Activated gamma-delta T cell treated with anti-CD3 and anti-CD28 coated beads, Interleukin-2, amount 50 U/mL, for 16 hours (primary cell): ENCODE data around the gene ABCA8.
"Not testable (repeated sequence)": the region's sequence is repeated elsewhere in the genome, so short reads cannot be mapped to it uniquely, and the experiment has no call there.

Experiments used
- DNase-seq: peaks from one replicate; pipeline ENCODE4 v3.0.0-alpha.2; 2020; ENCODE audit warnings: low read depth

ABCA8 gene

GRCh38 chr17:68829211-68829610, 126.0 kb downstream of the ABCA8 start:
- no peak for DNase-seq

DNA sequence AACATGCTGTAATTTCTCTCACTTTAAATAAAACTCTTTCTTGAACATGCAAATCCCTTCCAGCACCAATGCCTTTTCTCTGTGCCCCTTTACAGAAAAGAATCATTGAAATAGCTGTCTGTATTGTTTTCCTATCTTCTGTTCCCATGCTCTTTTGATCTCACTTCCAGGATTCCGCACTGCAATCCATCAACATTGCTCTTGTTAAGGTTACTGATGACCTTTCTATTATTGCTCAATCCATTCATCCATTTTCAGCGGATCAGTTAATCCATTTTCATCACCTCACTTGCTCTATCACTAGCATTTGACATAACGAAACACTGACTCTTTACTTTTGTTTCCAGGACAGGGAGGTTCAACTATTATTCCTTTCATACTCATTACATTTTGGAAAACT, 130.5 kb downstream of the ABCA8 start:
- no peak for DNase-seq

- not testable (repeated sequence) for DNase-seq
These were observed 131.0 kb downstream of the ABCA8 start for GRCh38 chr17:68824185-68824584.

DNA sequence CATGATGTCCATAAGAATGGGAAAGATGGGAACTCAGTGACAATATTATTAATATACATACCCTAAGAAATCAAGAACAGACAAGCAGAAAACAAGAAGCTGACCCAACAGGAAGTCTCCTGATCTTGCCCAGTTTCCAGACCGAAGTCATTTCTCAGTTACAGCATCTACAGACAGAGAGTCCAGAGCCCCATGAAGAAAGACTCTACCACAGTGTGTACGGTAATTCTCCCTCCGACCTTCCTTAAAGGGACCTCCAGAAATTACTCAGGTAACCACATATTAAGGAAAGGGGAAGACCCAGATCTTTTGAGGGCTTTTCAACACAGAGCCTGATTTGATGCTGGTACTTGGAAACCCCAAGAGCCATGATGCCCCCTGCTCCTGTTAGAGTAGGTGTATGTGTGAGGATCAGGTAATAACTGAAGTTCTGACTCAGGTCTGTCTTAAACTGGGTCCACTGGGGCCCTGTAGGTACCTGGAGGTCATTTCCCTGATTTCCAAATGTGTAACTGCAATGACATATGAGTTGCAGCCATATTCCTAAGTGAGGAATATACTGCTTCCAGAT, 132.4 kb downstream of the ABCA8 start:
- DNase-seq: no peak

- no peak for DNase-seq
These were observed 133.1 kb downstream of the ABCA8 start for GRCh38 chr17:68821860-68822696.

DNA sequence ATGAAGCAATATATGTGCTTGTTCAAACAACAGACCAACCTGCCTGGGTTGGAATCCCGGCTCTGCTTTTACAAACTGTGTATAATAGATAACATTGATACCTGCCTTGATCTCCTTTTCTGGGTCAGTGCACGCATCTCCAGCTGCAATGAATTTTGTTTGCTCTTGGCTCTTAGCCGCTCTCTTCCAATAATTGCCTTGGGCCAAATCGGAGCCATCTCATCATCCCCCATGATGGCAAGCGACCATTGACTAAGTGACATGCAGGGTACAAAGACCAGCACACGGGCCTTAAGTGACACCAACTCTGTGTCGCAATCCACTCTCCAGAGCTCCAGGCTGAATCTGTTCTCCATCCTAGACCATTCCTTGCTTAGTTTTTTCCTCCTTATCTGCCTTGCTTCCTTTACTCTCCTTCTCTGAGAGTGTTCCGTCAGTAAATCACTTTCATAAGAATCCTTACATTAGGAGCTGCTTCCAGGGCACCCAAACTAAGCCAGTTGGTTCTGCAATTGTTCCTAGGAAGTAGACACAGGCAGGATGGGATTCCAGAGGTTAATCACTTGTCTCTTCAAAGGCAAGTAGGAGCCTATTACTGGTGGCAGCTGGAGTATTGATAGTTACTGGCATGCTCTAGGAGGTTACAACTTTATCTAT, 134.2 kb downstream of the ABCA8 start:
- DNase-seq: no peak

- DNase-seq: no peak
These were observed 134.7 kb downstream of the ABCA8 start for GRCh38 chr17:68820476-68820824.

- DNase-seq: no peak
These were observed 135.7 kb downstream of the ABCA8 start for GRCh38 chr17:68819465-68819864.
